Chondrocyte (in vitro differentiated cells): ENCODE data around the gene GTPBP3. TPM values are rescaled to one million over a fixed set of nuclear protein-coding genes. Genes with fewer than 3 reads are reported as not detected.
"Not testable (repeated sequence)": the region's sequence is repeated elsewhere in the genome, so short reads cannot be mapped to it uniquely, and the experiment has no call there.

Experiments
- DNase-seq: peaks from one replicate; pipeline ENCODE4 v3.0.0; 2021; ENCODE audit warnings: mixed read lengths, low spot score
- H3K27ac Mint-ChIP-seq: one replicate; pipeline ENCODE4 v1.8.0; 2021; ENCODE audit warnings: mild to moderate bottlenecking, moderate library complexity, mixed read lengths; ENCODE audit not compliant: unreplicated experiment
- H3K27me3 Mint-ChIP-seq: 2 replicates; pipeline ENCODE4 v1.8.0; 2021; ENCODE audit warnings: low read depth, mixed read lengths
- H3K36me3 Mint-ChIP-seq: 2 replicates; pipeline ENCODE4 v1.8.0; 2021; ENCODE audit warnings: low read depth, mixed read lengths
- H3K4me1 Mint-ChIP-seq: 2 replicates; pipeline ENCODE4 v1.8.0; 2021; ENCODE audit warnings: low read depth, mild to moderate bottlenecking, mixed read lengths
- H3K4me3 Mint-ChIP-seq: one replicate; pipeline ENCODE4 v1.8.0; 2021; ENCODE audit warnings: mild to moderate bottlenecking, moderate library complexity, mixed read lengths; ENCODE audit not compliant: unreplicated experiment
- H3K9me3 Mint-ChIP-seq: 2 replicates; pipeline ENCODE4 v1.8.0; 2021; ENCODE audit warnings: low read depth, mixed read lengths
- total RNA-seq: library from RNA; stranded (reverse); gene quantifications from 3 replicates; pipeline ENCODE4 v1.2.1, GENCODE V29; 2021
- TF ChIP-seq, protein P1 (sequence below): fragments of 200-600 bp; sonication (generic); IDR thresholded peaks from 2 replicates; pipeline ENCODE4 v1.5.0; 2021; ENCODE audit warnings: antibody characterized with exemption, mild to moderate bottlenecking, moderate library complexity

GTPBP3 gene
- total RNA-seq, 1 donor from 2014 or later, result 20.6 TPM

DNA sequence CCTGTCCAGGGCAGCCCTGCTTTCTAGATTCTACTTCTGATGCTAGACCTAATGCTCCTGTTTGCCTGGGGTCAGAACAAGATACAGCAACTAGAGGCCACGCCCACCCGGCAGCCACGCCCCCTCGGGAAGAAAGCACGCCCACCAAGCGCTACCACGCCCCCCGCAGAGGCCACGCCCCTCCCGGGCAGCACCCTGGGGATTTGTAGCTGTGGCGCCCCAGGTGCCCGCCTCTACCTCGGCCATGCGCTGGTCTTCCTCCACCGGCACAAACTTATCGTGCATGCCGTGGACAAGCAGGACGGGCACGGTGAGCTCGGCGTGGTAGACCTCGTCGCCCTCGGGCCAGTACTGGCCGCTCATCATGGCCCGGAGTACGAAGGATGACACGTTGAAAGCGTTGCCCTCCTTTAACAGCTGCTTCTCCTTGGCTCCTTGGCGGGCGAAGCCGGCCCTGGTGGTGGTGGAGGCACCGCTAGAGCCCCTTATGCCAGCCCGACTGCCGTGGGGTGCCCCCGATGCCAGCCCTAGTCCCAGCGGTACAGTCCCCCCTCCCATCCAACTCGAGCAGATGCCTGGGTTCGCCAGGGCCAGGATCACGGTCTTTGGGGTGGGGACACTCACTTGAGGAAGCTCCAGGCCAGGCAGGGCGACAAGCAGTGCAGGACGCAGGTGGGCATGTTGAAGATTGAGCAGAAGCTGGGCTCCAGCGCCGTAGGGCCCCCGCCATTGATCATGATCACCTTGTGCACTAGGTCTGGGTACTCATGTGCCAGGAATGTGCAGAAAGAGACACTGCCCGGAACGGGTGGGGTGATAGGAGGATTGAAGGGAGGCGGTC is 43.1 kb upstream of the GTPBP3 start:
- Mint-ChIP-seq H3K27ac (no peak overlapping the region), H3K4me3 (no peak overlapping the region)

DNA sequence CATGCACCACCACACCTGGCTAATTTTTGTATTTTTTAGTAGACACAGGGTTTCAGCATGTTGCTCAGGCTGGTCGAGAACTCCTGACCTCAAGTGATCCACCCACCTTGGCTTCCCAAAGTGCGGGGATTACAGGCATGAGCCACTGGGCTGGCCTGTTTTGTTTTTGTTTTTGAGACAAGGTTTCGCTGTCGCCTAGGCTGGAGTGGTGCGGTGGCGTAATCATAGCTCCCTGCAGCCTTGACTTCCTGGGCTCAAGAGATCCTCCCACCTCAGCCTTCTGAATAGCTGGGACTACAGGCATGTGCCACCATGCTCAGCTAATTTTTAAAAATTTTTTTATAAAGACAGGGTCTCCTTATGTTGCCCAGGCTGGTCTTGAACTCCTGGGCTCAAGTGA is 41.8 kb upstream of the GTPBP3 start:
- not testable (repeated sequence) for H3K36me3 Mint-ChIP-seq, H3K27me3 Mint-ChIP-seq, H3K4me3 Mint-ChIP-seq, H3K9me3 Mint-ChIP-seq, H3K27ac Mint-ChIP-seq, H3K4me1 Mint-ChIP-seq, DNase-seq

More for the DNA sequence above, 43.1 kb upstream of the GTPBP3 start:
- no peak for DNase-seq
- peaks cover 1% of the 10 kb centered on the region for H3K36me3 Mint-ChIP-seq
- peaks cover 8% of the 10 kb centered on the region for H3K4me1 Mint-ChIP-seq
- TF ChIP-seq, protein P1, sequence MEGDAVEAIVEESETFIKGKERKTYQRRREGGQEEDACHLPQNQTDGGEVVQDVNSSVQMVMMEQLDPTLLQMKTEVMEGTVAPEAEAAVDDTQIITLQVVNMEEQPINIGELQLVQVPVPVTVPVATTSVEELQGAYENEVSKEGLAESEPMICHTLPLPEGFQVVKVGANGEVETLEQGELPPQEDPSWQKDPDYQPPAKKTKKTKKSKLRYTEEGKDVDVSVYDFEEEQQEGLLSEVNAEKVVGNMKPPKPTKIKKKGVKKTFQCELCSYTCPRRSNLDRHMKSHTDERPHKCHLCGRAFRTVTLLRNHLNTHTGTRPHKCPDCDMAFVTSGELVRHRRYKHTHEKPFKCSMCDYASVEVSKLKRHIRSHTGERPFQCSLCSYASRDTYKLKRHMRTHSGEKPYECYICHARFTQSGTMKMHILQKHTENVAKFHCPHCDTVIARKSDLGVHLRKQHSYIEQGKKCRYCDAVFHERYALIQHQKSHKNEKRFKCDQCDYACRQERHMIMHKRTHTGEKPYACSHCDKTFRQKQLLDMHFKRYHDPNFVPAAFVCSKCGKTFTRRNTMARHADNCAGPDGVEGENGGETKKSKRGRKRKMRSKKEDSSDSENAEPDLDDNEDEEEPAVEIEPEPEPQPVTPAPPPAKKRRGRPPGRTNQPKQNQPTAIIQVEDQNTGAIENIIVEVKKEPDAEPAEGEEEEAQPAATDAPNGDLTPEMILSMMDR, result no peak
- no peaks in the 10 kb centered on the region for H3K9me3 Mint-ChIP-seq
- H3K27me3 Mint-ChIP-seq, result no peaks in the 10 kb centered on the region

DNA sequence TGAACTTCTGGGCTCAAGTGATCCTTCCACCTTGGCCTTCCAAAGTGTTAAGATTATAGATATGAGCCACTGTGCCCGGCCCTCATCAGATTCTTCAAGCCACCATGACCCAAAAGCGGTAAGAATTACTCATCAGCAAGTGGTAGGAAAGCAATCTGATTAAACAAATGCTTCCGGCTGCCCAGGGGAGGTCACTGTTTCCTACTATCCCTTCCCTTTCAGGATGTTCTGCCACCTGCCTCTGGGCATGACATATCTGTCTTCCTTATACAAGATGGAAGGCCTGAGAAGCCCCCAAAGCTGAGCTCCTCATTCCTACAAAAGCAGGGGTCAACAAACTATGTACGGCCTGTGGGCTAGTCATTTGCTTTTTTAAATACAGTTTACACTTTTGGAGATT is 41.1 kb upstream of the GTPBP3 start:
- DNase-seq, result no peak
- Mint-ChIP-seq H3K27ac (no peak overlapping the region), H3K36me3 (peaks cover 1% of the 10 kb centered on the region), H3K4me3 (no peak overlapping the region), H3K27me3 (no peaks in the 10 kb centered on the region), H3K4me1 (peaks cover 5% of the 10 kb centered on the region), H3K9me3 (no peaks in the 10 kb centered on the region)
- TF ChIP-seq, protein P1, result peak; percentile 30

DNA sequence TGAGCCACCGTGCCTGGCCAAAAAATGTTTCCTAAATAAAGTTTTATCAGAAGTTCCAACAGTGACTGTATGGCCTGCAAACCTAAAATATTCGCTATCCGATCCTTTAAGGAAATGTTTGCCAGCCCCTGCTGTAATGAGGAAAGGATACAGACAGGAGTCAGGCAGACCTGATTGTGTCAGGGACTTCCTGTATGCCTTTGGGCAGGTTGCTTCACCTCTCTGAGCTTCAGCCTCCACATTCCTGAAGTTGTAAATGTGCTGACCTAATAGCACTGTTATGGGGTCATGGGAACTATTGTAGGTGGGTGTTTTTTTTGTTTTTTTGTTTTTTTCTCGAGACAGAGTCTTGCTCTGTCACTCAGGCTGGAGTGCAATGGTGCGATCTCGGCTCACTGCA is 40.4 kb upstream of the GTPBP3 start:
- Mint-ChIP-seq H3K27me3 (no peaks in the 10 kb centered on the region), H3K36me3 (peaks cover 1% of the 10 kb centered on the region), H3K4me1 (peaks cover 5% of the 10 kb centered on the region), H3K27ac (no peak overlapping the region), H3K9me3 (no peaks in the 10 kb centered on the region), H3K4me3 (no peak overlapping the region)
- DNase-seq, result no peak
- TF ChIP-seq, protein P1, result no peak

DNA sequence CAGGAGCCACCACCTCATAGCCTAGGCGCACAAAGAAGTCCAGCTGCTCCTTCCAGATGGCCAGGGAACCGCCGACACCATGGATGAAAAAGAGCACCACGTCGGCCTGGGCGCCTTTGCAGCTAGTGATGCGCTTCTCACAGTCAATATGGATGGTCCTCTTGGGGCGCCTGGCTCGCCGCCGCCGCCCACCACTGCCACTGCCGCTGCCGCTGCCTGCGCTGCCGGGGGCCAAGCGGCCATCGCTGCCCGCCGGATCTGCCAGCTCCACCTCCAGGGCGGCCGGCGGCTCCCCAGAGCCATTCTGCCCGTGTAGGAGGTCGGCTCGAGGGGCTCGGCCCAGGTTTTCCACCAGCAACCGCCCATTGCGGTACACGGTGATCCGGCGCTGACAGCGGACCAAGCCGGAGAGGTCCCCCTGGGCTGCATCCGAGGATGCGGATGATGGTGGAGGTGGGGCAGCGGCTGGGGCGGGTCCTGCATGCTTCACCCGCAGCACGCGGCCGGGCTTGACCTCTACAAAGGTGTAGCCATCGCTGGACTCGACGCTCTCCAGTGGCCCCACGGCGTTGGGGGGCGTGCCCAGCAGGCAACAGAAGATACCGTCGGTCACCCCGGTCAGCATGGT is 36.2 kb upstream of the GTPBP3 start:
- no peak for DNase-seq
- Mint-ChIP-seq H3K4me3 (no peak overlapping the region), H3K9me3 (no peaks in the 10 kb centered on the region), H3K36me3 (peaks cover 1% of the 10 kb centered on the region), H3K27me3 (no peaks in the 10 kb centered on the region), H3K27ac (no peak overlapping the region), H3K4me1 (peaks cover 20% of the 10 kb centered on the region)
- TF ChIP-seq, protein P1, result no peak
